Measurements from ENCODE around the gene COL15A1.
"Not testable (repeated sequence)": the region's sequence is repeated elsewhere in the genome, so short reads cannot be mapped to it uniquely, and the experiment has no call there.

COL15A1 gene

DNA sequence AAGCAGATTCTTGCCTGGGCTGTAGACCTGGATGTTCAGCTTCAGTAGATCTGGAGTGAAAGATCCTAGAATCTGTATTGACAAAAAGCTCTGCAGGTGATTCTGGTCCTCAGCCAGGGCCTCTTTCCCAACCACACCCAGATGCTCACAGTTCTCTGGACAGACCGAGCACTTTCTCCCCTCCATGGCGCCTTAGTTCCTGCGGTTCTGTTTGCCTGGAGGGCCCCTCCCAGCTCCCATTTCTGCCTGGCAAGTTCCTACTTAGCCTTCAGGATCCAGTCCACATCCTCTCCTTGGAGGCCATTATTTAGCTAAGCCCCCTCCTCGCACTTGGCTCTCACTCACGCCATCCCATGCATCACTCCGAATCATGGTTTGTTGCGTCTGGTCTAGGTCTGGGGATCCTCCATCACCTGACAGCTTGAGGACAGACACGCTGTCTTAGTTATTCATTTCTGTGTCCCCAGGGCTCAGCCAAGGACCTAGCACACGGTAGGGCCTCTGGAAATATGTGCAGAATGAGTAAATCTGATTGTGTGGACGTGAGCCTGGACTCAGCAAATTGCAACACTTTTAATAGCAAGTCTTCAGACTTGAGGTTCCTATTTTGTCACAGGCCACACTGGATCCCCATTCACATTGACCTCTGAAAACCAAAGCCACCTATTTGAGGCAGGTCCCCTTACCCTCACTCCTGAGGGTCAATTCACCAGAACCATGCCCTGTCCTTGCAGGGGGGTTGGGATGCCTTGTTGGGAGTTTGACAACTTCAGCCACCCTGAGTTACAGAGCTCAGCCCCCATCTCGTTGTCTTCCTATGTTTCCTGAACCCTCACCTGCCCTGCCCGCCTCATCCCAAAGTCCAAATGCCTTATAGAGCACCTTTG is 50.7 kb downstream of the COL15A1 start:
- DNase-seq (ENCODE audit: low read depth) = no peak

GRCh38 chr9:98995059-98995671 is 51.5 kb downstream of the COL15A1 start:
- no peak for DNase-seq (ENCODE audit: low read depth)

- DNase-seq (ENCODE audit: low read depth) = no peak
Observed at GRCh38 chr9:98995971-98996504, 52.3 kb downstream of the COL15A1 start.

GRCh38 chr9:98997604-98998003 is 53.9 kb downstream of the COL15A1 start:
- no peak for DNase-seq (ENCODE audit: low read depth)

DNA sequence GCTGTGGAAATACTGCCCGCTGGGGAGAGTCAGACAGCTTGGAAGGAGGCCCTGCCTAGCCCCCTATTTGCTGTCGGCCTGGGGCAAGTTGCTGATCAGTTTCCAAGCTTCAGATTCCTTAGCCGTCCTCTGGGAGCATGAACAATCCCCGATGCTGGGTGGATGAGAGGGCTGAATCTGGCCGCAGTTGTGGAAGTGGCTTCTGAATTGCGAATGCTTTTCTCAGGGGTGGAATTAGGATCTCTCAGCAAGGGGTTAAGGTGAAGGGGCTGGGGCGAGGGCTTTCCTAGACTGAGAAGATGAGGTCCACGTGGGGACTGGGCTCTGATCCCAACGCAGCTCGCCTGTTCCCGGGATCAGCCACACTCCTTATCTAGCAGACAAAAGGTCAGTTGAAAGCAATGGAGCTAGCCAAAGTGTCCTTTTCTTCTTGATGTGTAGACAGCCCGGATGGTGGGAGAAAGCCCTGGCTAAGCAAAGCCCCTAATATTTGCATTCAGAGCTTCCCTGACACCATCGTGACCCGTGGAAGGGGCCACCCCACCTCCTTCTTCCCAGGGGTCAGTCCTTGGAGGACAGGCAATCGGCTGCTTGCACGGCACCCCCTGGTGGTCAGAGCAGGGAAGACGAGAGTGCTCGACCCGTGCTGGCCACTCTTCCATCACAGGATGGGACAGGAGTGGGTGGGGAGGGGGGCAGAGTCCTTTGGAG is 54.9 kb downstream of the COL15A1 start:
- no peak for DNase-seq (ENCODE audit: low read depth)

- DNase-seq (ENCODE audit: low read depth) = no peak
Observed at GRCh38 chr9:98999152-98999525, 55.4 kb downstream of the COL15A1 start.

- DNase-seq (ENCODE audit: low read depth) = no peak
Observed at GRCh38 chr9:99000476-99001395, 57.0 kb downstream of the COL15A1 start.

GRCh38 chr9:99001892-99002291 is 58.2 kb downstream of the COL15A1 start:
- DNase-seq (ENCODE audit: low read depth) = no peak

DNA sequence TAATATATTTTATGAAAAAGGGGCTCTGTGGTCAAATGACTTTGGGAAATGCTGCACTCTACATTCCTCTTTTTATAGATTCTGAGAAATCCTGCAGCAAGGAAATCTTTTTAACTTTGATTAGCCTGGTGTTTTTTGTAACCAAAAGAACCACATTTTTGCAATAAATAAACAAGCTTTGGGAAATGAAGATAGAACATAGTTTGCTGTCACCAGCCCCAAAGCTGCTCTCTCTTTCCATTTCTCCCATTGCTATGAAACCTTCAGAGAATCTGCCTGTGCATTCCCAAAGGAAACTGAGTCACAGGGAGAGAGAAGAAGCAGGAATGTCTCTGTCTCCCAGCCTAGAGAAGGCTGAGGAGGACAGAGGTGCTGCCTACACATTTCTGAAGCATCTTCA is 59.0 kb downstream of the COL15A1 start:
- no peak for DNase-seq (ENCODE audit: low read depth)

- DNase-seq (ENCODE audit: low read depth) = no peak
Observed at GRCh38 chr9:99003308-99003707, 59.6 kb downstream of the COL15A1 start.

DNA sequence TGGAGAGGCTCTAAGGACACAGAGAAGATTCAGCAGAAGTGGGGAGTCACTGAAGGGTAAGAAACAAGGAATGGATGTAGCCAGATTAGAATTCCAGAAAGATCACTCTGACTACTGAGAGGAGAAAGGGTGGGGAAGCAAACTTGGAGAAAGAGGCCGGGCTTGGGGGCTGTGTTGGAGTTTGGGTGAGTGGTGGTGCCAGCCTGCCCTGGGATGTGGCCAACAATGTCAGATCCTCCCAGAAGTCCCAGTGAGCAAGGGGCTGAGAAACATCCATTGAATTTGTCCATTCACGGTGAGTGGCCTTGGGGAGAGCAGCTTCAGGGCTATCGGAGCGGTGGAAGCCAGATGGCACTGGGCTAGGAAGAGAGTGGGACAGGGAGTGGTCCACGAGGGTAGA is 60.4 kb downstream of the COL15A1 start:
- no peak for DNase-seq (ENCODE audit: low read depth)

- DNase-seq (ENCODE audit: low read depth) = no peak
Observed at GRCh38 chr9:99004717-99005460, 61.2 kb downstream of the COL15A1 start.

DNA sequence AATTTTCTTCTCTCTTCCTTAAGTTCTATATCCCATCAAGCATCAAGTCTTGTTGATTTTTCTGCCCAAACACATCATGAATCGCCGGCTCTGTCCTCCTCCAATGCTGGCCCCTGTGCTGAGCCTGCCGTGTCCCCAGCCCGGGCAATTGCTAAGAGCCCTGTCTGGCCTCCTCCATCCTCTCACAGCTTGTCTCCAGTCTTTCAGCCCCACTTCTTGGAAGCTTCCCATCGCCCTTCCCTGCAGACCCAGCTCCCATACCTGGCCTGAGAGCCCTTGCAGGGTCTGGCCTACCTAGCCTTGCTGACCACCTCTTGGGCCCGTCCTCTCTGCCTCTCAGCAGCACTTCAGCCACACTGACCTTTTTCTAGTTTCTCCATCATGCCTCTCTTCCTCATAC is 61.9 kb downstream of the COL15A1 start:
- DNase-seq (ENCODE audit: low read depth) = no peak

- DNase-seq (ENCODE audit: low read depth) = no peak
Observed at GRCh38 chr9:99006511-99006910, 62.8 kb downstream of the COL15A1 start.

GRCh38 chr9:99006979-99007378 is 63.3 kb downstream of the COL15A1 start:
- no peak for DNase-seq (ENCODE audit: low read depth)

DNA sequence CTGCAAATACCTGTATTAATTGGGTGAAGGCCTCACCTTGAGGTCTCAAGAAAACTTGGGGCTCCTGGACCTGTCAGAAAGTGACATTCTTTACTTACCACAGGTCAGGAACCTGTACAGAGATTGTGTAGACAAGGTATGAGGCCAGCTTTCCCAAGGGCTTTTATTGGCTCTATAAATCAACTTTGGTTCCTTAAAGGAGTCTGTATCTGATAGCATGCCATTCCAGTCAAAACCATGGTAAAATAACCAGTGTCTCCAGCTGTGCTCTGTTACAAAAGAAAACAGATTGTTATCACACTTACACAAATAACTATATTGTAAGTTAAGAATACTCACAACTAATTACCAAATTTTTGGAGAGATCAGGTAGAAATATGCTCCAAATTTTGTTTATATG is 64.5 kb downstream of the COL15A1 start:
- no peak for DNase-seq (ENCODE audit: low read depth)

DNA sequence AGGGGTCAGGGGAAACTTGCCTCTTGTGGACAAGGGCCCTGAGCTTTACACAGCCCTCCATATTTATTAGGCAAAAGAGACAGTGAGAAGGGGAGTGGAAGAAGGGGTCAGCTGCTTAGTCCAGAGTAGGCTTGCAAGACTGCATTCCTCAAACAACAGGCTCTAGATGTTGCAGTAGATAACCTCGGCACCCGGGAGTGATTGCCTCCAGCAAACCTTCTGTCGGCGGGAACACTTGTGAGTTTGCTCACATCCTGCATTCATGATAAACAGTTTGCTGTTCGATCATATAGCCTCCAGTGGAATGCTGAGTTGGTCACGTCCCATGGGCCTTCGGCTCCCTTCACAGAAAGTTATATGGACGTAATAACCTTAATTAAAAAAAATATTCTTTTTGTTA is 66.7 kb downstream of the COL15A1 start:
- DNase-seq (ENCODE audit: low read depth) = not testable (repeated sequence)

- DNase-seq (ENCODE audit: low read depth) = no peak
Observed at GRCh38 chr9:99011161-99011709, 67.5 kb downstream of the COL15A1 start.

- DNase-seq (ENCODE audit: low read depth) = no peak
Observed at GRCh38 chr9:99012957-99013512, 69.3 kb downstream of the COL15A1 start.

GRCh38 chr9:99013550-99013949 is 69.8 kb downstream of the COL15A1 start:
- DNase-seq (ENCODE audit: low read depth) = no peak
